Liver (tissue), 9 donors: Measurements from ENCODE around the gene SMYD3. TPM values are rescaled to one million over a fixed set of nuclear protein-coding genes. Genes with fewer than 3 reads are reported as not detected.
A peak's percentile ranks its signal among the peaks of the same experiment; 100 is the strongest.

ENCODE experiments used
- DNase-seq: peaks from one replicate; pipeline ENCODE4 v3.0.0-alpha.2; 2017; ENCODE audit warnings: low spot score
- H3K27ac ChIP-seq, 2 donors: one replicate each; pipeline ENCODE4 v1.7.0; 2013; ENCODE audit warnings: inconsistent platforms in 2 of 2, low read length in 2 of 2, control low read depth in 1 of 2, low read depth in 1 of 2, mild to moderate bottlenecking in 1 of 2
- H3K27me3 ChIP-seq, 4 donors: one replicate each; pipeline versions ENCODE4 v1.6.1 to v1.7.0; 2013; ENCODE audit warnings: low read length in 3 of 4, inconsistent platforms in 1 of 4, mild to moderate bottlenecking in 1 of 4, moderate library complexity in 1 of 4; ENCODE audit not compliant: control insufficient read depth in 4 of 4, insufficient read depth in 4 of 4
- H3K36me3 ChIP-seq, 4 donors: one replicate each; pipeline versions ENCODE4 v1.6.1 to v1.7.0; 2013; ENCODE audit warnings: low read length in 3 of 4, mild to moderate bottlenecking in 3 of 4, low read depth in 1 of 4, moderate library complexity in 1 of 4; ENCODE audit not compliant: control insufficient read depth in 4 of 4, insufficient read depth in 3 of 4
- H3K4me1 ChIP-seq, 4 donors: one replicate each; pipeline versions ENCODE4 v1.6.1 to v1.7.0; 2013; ENCODE audit warnings: low read length in 3 of 4, mild to moderate bottlenecking in 3 of 4, moderate library complexity in 1 of 4; ENCODE audit not compliant: control insufficient read depth in 4 of 4, insufficient read depth in 4 of 4
- H3K4me3 ChIP-seq, 3 donors: one replicate each; pipeline versions ENCODE4 v1.6.1 to v1.7.0; 2013; ENCODE audit warnings: low read length in 3 of 3, control low read depth in 1 of 3, low read depth in 1 of 3, mild to moderate bottlenecking in 1 of 3
- H3K9ac ChIP-seq, 2 donors: one replicate each; pipeline ENCODE4 v1.7.0; 2013; ENCODE audit warnings: low read length in 2 of 2, mild to moderate bottlenecking in 2 of 2, moderate library complexity in 2 of 2, control low read depth in 1 of 2, low read depth in 1 of 2
- H3K9me3 ChIP-seq, 4 donors: one replicate each; pipeline versions ENCODE4 v1.6.1 to v1.7.0; 2013; ENCODE audit warnings: low read length in 3 of 4; ENCODE audit not compliant: control insufficient read depth in 4 of 4
- EGR1 ChIP-seq, 2 donors: IDR thresholded peaks; 2 replicates each; pipeline ENCODE4 v1.6.1; 2016 to 2018; ENCODE audit warnings: antibody characterized with exemption in 2 of 2, low read depth in 2 of 2
- FOXA1 ChIP-seq: IDR thresholded peaks from 2 replicates; pipeline ENCODE4 v1.6.1; 2016; ENCODE audit warnings: antibody characterized with exemption
- FOXA2 ChIP-seq: IDR thresholded peaks from 2 replicates; pipeline ENCODE4 v1.6.1; 2016; ENCODE audit warnings: antibody characterized with exemption
- GABPA ChIP-seq, 2 donors: IDR thresholded peaks in 1 of 2; conservative IDR thresholded peaks in 1 of 2; 2 replicates each; pipeline ENCODE4 v1.6.1; 2016; ENCODE audit warnings: antibody characterized with exemption in 2 of 2, mild to moderate bottlenecking in 1 of 2, moderate library complexity in 1 of 2
- HNF4A ChIP-seq, 2 donors: conservative IDR thresholded peaks; 2 replicates each; pipeline ENCODE4 v1.6.1; 2016; ENCODE audit warnings: antibody characterized with exemption in 2 of 2, mild to moderate bottlenecking in 2 of 2
- RAD21 ChIP-seq, 2 donors: IDR thresholded peaks; 2 replicates each; pipeline ENCODE4 v1.6.1; 2016; ENCODE audit warnings: antibody characterized with exemption in 2 of 2, mild to moderate bottlenecking in 2 of 2
- RXRA ChIP-seq, 2 donors: IDR thresholded peaks; 2 replicates each; pipeline ENCODE4 v1.6.1; 2017 to 2018; ENCODE audit warnings: antibody characterized with exemption in 2 of 2, mild to moderate bottlenecking in 1 of 2
- SP1 ChIP-seq: IDR thresholded peaks from 2 replicates; pipeline ENCODE4 v1.6.1; 2018; ENCODE audit warnings: antibody characterized with exemption, mild to moderate bottlenecking
- YY1 ChIP-seq: IDR thresholded peaks from 2 replicates; pipeline ENCODE4 v1.6.1; 2016; ENCODE audit warnings: antibody characterized with exemption, mild to moderate bottlenecking
- WGBS: extraction: QIAGEN DNeasy Blood & Tissue Kit; methylation state at CpG from one replicate; pipeline ENCODE4 v1.1.7; 2013; 5-methylcytosine and 5-hydroxymethylcytosine counted together
- polyA plus RNA-seq, 2 donors: library from polyadenylated mRNA; stranded (reverse) in 1 of 2; unstranded in 1 of 2; fragments of 200-250 nt in 1 of 2; fragments of >200 nt in 1 of 2; fragmentation: Nextera tagmentation in 1 of 2; extraction: Ambion mirVana in 1 of 2; gene quantifications; one replicate each; pipeline versions ENCODE4 v1.2.1 to v1.2.3, GENCODE V29; 2013 to 2015
- total RNA-seq, 2 donors: library from RNA; depleted of rRNA; stranded (reverse); fragments of >200 nt; gene quantifications; one replicate each; pipeline ENCODE4 v1.2.3, GENCODE V29; 2014
- TF ChIP-seq, protein P1 (sequence below): fragments of 150-350 bp; IDR thresholded peaks from 2 replicates; pipeline ENCODE4 v1.5.1; 2017; ENCODE audit warnings: improper control_type of control experiment, low read depth, low read length; ENCODE audit not compliant: missing input control
- TF ChIP-seq, protein P2 (sequence below): IDR thresholded peaks from 2 replicates; pipeline ENCODE4 v1.6.1; 2016; ENCODE audit warnings: antibody characterized with exemption
- donor health status: healthy.
- donor health status: healthy.
- donor health status: healthy.
- donor health status: healthy.
- donor health status: healthy.

SMYD3 gene
- total and polyA plus RNA-seq, 4 donors: 3.1 to 9.1 (median 8.0) TPM

DNA sequence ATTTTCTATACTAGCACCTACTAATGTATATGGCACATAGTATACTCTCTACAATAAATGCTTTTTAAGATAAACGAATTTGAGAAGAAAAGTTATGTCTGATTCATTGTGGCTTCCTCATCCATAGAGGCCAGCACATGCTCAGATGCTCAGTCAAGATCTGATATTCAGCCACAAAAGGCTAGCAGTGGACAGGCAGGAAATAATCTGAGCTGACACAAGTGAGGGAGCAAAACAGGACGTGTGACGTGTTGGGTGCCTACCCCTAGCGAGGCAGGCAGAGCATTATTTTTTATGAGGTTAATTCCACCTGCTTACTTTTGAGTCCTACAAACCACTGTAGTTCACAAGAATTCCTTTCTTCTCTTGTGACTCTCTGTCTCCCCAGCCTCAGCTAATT, 550.9 kb downstream of the SMYD3 start (continued):
- TF ChIP-seq, protein P1, sequence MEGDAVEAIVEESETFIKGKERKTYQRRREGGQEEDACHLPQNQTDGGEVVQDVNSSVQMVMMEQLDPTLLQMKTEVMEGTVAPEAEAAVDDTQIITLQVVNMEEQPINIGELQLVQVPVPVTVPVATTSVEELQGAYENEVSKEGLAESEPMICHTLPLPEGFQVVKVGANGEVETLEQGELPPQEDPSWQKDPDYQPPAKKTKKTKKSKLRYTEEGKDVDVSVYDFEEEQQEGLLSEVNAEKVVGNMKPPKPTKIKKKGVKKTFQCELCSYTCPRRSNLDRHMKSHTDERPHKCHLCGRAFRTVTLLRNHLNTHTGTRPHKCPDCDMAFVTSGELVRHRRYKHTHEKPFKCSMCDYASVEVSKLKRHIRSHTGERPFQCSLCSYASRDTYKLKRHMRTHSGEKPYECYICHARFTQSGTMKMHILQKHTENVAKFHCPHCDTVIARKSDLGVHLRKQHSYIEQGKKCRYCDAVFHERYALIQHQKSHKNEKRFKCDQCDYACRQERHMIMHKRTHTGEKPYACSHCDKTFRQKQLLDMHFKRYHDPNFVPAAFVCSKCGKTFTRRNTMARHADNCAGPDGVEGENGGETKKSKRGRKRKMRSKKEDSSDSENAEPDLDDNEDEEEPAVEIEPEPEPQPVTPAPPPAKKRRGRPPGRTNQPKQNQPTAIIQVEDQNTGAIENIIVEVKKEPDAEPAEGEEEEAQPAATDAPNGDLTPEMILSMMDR: no peak

DNA sequence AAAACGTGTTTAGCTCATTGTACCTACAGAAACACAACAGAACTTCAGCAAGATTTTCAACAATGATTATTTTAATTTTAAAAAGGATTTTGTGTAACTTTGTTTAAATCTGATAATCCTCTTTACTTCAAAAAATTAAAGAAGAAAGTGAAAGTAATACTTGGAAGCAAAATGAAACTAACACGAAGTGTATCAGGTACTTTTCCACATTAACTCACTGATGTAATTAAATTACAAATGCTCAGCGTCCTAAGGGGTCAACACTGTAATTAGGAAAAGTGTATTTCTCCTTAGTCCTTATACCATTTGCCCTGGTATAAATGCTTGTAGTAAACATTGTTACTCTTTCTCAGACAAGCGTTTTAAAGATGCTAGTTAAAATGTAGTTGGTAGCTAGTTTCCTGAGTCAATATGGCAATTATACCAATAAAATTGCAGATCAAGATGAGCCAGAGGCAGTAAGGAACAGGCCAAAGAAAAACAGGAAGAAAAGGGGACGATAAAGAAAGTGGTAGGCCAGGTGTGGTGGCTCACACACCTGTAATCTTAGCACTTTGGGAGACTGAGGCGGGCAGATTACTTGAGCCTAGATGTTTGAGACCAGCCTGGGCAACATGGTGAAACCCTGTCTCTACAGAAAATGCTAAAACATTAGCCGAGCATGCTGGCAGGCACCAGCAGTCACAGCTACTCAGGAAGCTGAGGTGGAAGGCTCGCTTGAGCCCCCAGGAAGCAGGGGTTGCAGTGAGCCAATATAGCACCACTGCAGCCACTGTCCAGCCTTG, 553.0 kb downstream of the SMYD3 start:
- Histone ChIP-seq H3K4me1 (peaks cover 0 to 8% (median 3%) of the 10 kb centered on the region in 4 donors), H3K9ac (peak overlapping the region; percentile 52 to 94), H3K9me3 (no peaks in the 10 kb centered on the region), H3K4me3 (peak overlapping the region; percentile 51 to 77 (median 55)), H3K36me3 (no peaks in the 10 kb centered on the region), H3K27me3 (no peaks in the 10 kb centered on the region), H3K27ac (peak overlapping the region; percentile 86)
- 23% methylated on average over 8 of the region's 8 CpGs for WGBS
- TF ChIP-seq GABPA (IDR thresholded peaks at IDR 0.05 in 1 of 2, conservative IDR thresholded peaks at IDR 0.05 in 1 of 2) (no peak), RXRA (IDR thresholded peaks at IDR 0.05) (peak in 1 of 2 donors; percentile 3)
- no peak for DNase-seq

DNA sequence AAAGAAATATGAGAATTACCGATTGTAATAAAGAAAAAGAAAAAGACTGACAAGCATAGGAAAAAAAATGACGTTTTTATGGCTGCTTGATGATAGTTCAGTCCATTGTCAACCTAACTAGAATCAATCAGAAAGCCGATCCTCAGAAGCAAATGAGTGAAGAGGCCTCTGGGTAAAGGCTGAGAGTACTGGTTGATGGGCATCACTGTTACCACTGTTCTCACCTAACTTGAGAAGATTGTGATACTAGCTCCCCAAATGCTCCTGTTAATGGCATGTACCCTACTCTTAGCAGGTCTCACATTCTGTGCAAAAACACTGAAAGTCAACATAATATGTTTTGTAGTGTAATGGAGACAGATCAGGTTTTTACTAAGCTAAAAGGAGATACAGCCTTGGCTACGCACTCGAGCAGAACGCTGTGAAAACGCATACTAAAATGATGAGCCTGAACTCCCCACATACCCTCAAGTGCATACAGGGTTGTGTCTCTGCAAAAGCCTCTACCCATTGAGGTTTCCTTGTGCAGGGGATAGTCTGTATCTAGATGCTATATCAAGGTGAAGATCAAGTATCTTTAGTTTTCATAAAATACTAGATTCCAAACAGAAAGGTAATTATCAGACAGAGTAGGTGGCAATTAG, 554.6 kb downstream of the SMYD3 start:
- DNase-seq: no peak
- no peak for TF ChIP-seq GABPA (IDR thresholded peaks at IDR 0.05 in 1 of 2, conservative IDR thresholded peaks at IDR 0.05 in 1 of 2)
- no peak for TF ChIP-seq RAD21 (IDR thresholded peaks at IDR 0.05)
- no peak for TF ChIP-seq SP1
- TF ChIP-seq, protein P2, sequence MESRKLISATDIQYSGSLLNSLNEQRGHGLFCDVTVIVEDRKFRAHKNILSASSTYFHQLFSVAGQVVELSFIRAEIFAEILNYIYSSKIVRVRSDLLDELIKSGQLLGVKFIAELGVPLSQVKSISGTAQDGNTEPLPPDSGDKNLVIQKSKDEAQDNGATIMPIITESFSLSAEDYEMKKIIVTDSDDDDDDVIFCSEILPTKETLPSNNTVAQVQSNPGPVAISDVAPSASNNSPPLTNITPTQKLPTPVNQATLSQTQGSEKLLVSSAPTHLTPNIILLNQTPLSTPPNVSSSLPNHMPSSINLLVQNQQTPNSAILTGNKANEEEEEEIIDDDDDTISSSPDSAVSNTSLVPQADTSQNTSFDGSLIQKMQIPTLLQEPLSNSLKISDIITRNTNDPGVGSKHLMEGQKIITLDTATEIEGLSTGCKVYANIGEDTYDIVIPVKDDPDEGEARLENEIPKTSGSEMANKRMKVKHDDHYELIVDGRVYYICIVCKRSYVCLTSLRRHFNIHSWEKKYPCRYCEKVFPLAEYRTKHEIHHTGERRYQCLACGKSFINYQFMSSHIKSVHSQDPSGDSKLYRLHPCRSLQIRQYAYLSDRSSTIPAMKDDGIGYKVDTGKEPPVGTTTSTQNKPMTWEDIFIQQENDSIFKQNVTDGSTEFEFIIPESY: no peak
- TF ChIP-seq RXRA (IDR thresholded peaks at IDR 0.05): no peak
- no peak for TF ChIP-seq EGR1 (IDR thresholded peaks at IDR 0.05; ENCODE audit: low read depth in 2 of 2)
- 94% methylated on average over 7 of the region's 7 CpGs for WGBS
- peak overlapping the region in 1 of 2 donors; percentile 86 for H3K27ac ChIP-seq
- no peak overlapping the region for H3K4me3 ChIP-seq
- no peaks in the 10 kb centered on the region for H3K36me3 ChIP-seq
- no peak overlapping the region for H3K9ac ChIP-seq
- no peaks in the 10 kb centered on the region for H3K27me3 ChIP-seq
- no peaks in the 10 kb centered on the region for H3K9me3 ChIP-seq
- H3K4me1 ChIP-seq: peaks cover 0 to 8% (median 3%) of the 10 kb centered on the region in 4 donors

DNA sequence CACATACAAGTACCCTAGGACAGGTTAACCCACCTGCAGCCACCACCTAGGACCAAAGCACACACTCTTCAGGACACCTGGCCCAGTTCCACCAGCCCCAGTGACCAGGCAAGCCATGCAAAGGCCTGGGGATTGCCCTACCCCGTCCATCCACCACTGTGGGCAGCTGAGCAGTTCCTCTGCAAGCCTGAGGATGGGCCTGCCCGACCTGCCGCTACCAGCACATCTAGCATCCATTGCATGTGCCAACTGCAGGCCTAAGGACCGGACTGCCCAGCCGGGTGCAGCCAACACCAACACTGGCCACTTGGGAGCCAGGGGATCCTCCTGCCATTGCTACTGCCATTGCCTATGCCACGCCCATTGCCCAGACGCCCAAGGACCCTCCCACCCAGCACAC, 558.3 kb downstream of the SMYD3 start:
- Histone ChIP-seq H3K36me3 (no peaks in the 10 kb centered on the region), H3K9ac (no peak overlapping the region), H3K9me3 (no peaks in the 10 kb centered on the region), H3K27me3 (no peaks in the 10 kb centered on the region), H3K4me3 (no peak overlapping the region), H3K27ac (no peak overlapping the region), H3K4me1 (no peaks in the 10 kb centered on the region)
- WGBS: 97% methylated on average over 7 of the region's 7 CpGs
- DNase-seq: no peak
- TF ChIP-seq FOXA2 (no peak), FOXA1 (no peak), HNF4A (conservative IDR thresholded peaks at IDR 0.05) (no peak), RXRA (IDR thresholded peaks at IDR 0.05) (no peak), YY1 (no peak), GABPA (IDR thresholded peaks at IDR 0.05 in 1 of 2, conservative IDR thresholded peaks at IDR 0.05 in 1 of 2) (no peak)
- TF ChIP-seq, protein P2: no peak
